ENCODE measurements around the gene GIPR.

GIPR gene

GRCh38 chr19:45655073-45655472 is 12.9 kb upstream of the GIPR start:
- TF ChIP-seq, protein P1, sequence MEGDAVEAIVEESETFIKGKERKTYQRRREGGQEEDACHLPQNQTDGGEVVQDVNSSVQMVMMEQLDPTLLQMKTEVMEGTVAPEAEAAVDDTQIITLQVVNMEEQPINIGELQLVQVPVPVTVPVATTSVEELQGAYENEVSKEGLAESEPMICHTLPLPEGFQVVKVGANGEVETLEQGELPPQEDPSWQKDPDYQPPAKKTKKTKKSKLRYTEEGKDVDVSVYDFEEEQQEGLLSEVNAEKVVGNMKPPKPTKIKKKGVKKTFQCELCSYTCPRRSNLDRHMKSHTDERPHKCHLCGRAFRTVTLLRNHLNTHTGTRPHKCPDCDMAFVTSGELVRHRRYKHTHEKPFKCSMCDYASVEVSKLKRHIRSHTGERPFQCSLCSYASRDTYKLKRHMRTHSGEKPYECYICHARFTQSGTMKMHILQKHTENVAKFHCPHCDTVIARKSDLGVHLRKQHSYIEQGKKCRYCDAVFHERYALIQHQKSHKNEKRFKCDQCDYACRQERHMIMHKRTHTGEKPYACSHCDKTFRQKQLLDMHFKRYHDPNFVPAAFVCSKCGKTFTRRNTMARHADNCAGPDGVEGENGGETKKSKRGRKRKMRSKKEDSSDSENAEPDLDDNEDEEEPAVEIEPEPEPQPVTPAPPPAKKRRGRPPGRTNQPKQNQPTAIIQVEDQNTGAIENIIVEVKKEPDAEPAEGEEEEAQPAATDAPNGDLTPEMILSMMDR (IDR thresholded peaks at IDR 0.05), result no peak

- TF ChIP-seq, protein P1 (IDR thresholded peaks at IDR 0.05), result no peak
Observed at GRCh38 chr19:45657520-45658167, 10.4 kb upstream of the GIPR start.

DNA sequence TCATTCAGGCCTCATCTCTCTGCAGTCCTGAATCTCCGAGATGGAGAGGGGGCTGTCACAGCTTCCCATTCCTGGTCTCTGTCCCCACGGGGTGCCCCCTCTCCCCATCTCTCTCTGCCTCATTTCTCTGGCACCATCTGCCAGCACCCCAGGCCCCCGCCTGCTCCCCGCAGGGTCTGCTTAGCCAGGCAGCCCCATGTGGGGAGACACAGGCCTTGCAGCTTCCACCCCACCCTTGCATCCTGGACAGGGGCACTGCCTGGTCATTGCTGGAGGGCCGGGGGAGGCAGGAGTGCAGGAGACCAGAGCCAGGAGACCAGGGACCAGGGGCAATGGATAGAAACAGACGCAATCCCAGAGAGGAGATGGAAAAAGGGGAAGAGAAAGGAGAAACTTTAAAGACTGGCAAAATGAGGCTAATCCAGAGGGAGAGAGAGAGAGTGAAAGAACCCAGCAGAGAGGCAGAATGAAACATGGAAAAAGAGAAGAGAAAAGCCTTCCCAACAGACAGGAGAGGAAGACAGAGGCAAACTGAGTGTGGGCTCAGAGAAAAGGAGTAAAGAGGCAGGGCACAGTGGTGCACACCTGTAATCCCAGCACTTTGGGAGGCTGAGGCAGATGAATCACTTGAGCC is 8.8 kb upstream of the GIPR start:
- TF ChIP-seq, protein P1 (IDR thresholded peaks at IDR 0.05), result no peak

DNA sequence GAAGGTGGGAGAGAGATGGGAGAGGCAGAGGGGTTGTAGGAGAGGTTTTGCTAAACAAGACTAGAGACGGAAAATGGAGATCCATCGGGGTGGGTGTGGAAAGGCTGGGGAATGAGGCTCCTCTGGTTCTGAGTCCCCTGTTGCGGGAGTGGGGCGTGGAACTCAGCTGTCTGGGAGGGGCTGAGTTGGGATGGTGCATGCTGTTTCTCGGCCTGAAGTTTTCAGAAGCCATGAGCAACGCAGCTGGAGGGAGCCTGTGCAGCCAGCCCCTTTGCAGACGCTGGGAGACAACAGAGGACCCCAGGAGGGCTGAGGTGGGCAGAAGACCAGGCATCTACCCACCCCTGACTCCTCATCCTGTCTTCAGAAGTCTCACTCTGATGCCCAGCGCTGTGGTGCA is 7.4 kb upstream of the GIPR start:
- TF ChIP-seq, protein P1 (IDR thresholded peaks at IDR 0.05), result no peak

DNA sequence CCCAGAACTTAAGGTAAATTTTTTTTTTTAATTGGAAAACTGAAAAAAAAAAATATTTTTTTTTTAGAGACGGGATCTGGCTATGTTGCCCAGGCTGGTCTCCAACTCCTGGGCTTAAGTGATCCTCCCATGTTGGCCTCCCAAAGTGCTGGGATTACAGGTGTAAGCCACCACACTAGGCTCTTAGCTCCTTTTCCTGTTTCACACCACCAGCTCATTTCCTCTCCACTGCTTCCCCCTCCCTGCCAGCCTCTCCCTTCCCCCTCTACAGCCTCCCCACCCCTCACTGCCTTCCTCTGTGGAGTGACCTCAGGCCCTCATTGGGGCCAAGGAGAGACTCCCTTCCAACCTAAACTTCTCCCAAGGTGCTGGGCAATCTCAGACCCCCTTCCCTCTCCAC is 4.2 kb upstream of the GIPR start:
- TF ChIP-seq, protein P1 (IDR thresholded peaks at IDR 0.05), result no peak

GRCh38 chr19:45664575-45664974 is 3.4 kb upstream of the GIPR start:
- TF ChIP-seq, protein P1 (IDR thresholded peaks at IDR 0.05), result no peak

DNA sequence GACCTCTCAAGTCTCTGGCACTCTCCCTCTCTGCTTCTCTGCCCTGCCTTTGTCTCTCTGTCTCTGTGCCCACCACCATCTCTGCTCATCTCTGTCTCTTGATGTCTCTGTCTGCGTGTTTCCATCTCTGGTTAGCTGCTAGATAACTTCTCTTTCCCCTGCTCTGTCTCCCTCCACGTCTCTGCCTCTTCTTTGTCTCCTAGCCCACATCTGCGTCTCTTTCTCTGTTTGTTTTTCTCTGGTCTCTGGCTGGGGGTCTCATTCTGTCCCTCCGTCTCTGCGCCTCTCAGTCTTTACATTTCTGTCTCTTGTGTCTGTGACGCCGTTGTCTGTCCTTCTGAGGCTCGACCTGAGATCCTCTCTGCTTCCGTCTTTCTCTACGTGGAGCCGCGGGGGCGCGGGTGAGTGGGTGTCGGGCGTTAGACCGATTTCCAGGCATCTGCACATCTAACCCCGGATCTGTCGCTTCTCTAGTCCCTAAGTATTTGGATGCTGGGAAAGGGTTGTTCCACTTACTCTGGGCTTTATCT is 386 bp downstream of the GIPR start:
- TF ChIP-seq, protein P1 (IDR thresholded peaks at IDR 0.05), result no peak

All from LNCAP (cell line).